HT-29 (cell line): ENCODE data around the gene GPS2. TPM values are rescaled to one million over a fixed set of nuclear protein-coding genes. Genes with fewer than 3 reads are reported as not detected.

Source experiments
- small RNA-seq: library from RNA; depleted of rRNA; stranded (forward); fragments of <200 nt; gene quantifications from one replicate; pipeline ENCODE3, GENCODE V24; 2014
- total RNA-seq: library from RNA; depleted of rRNA; stranded (reverse); fragments of >200 nt; shearing (Covaris generic); gene quantifications from 2 replicates; pipeline ENCODE4 v1.2.3, GENCODE V29; 2014; rRNA removed

The GPS2 gene
- total RNA-seq, 1 experiment from 2014 or later, result 45.7 TPM

Small RNA genes within 50 kb of the gene (small RNA-seq; reads per million reads assigned to genes)
- gene AC026954.2 (not detected), gene RF00019 (not detected)

Other genes starting within 250 kb of the GPS2 start
- gene CLEC10A, start 235.1 kb downstream of the GPS2 start, total RNA-seq, result not detected in 2 replicates
- not detected in 2 replicates for gene ASGR2, start 200.5 kb downstream of the GPS2 start, total RNA-seq
- gene ASGR1, start 136.0 kb downstream of the GPS2 start, total RNA-seq, result 0.52 TPM in 1 of 2 replicates, not detected in the other
- gene DLG4, start 95.5 kb downstream of the GPS2 start, total RNA-seq, result 0.26 and 1.6 TPM in 2 replicates
- 469 and 546 TPM in 2 replicates for gene ACADVL, start 95.4 kb downstream of the GPS2 start, total RNA-seq
- gene DVL2, start 80.8 kb downstream of the GPS2 start, total RNA-seq, result 42.6 and 48.6 TPM in 2 replicates
- 29.3 and 31.7 TPM in 2 replicates for gene PHF23, start 75.9 kb downstream of the GPS2 start, total RNA-seq
- 72.3 and 84.0 TPM in 2 replicates for gene GABARAP, start 72.9 kb downstream of the GPS2 start, total RNA-seq
- gene CTDNEP1, start 63.6 kb downstream of the GPS2 start, total RNA-seq, result 32.8 and 51.4 TPM in 2 replicates
- 46.5 and 46.7 TPM in 2 replicates for gene ELP5, start 63.1 kb downstream of the GPS2 start, total RNA-seq
- 383 and 429 TPM in 2 replicates for gene CLDN7, start 52.9 kb downstream of the GPS2 start, total RNA-seq
- 0.26 and 0.38 TPM in 2 replicates for gene SLC2A4, start 33.6 kb downstream of the GPS2 start, total RNA-seq
- gene YBX2, start 20.7 kb downstream of the GPS2 start, total RNA-seq, result 16.3 and 19.4 TPM in 2 replicates
- gene EIF5A, start 7.7 kb downstream of the GPS2 start, total RNA-seq, result 915 and 962 TPM in 2 replicates
- 18.0 and 21.1 TPM in 2 replicates for gene NEURL4, start 14.0 kb upstream of the GPS2 start, total RNA-seq
- gene ACAP1, start 21.2 kb upstream of the GPS2 start, total RNA-seq, result 0.08 TPM in 1 of 2 replicates, not detected in the other
- 5.0 and 6.2 TPM in 2 replicates for gene KCTD11, start 36.8 kb upstream of the GPS2 start, total RNA-seq
- not detected in 2 replicates for gene TMEM95, start 39.8 kb upstream of the GPS2 start, total RNA-seq
- 4.8 and 9.4 TPM in 2 replicates for gene TNK1, start 65.7 kb upstream of the GPS2 start, total RNA-seq
- gene PLSCR3, start 79.2 kb upstream of the GPS2 start, total RNA-seq, result 28.5 and 32.4 TPM in 2 replicates
- gene TMEM256, start 88.7 kb upstream of the GPS2 start, total RNA-seq, result 84.6 and 111 TPM in 2 replicates
- 2.2 and 2.7 TPM in 2 replicates for gene NLGN2, start 92.5 kb upstream of the GPS2 start, total RNA-seq
- not detected in 2 replicates for gene SPEM1, start 105.0 kb upstream of the GPS2 start, total RNA-seq
- gene SPEM2, start 110.3 kb upstream of the GPS2 start, total RNA-seq, result not detected in 2 replicates
- gene SPEM3, start 113.5 kb upstream of the GPS2 start, total RNA-seq, result not detected in 2 replicates
- 11.7 and 19.4 TPM in 2 replicates for gene TMEM102, start 120.1 kb upstream of the GPS2 start, total RNA-seq
- 0.46 and 0.52 TPM in 2 replicates for gene FGF11, start 124.2 kb upstream of the GPS2 start, total RNA-seq
- gene CHRNB1, start 129.7 kb upstream of the GPS2 start, total RNA-seq, result 0.83 and 1.6 TPM in 2 replicates
- gene ZBTB4, start 164.3 kb upstream of the GPS2 start, total RNA-seq, result 8.4 and 10.0 TPM in 2 replicates
- gene SLC35G6, start 166.1 kb upstream of the GPS2 start, total RNA-seq, result 0.28 TPM in 1 of 2 replicates, not detected in the other
- gene POLR2A, start 169.0 kb upstream of the GPS2 start, total RNA-seq, result 26.0 and 58.6 TPM in 2 replicates
- gene TNFSF12, start 233.7 kb upstream of the GPS2 start, total RNA-seq, result not detected in 2 replicates
- 15.6 and 19.1 TPM in 2 replicates for gene TNFSF13, start 243.4 kb upstream of the GPS2 start, total RNA-seq
- gene SENP3, start 246.6 kb upstream of the GPS2 start, total RNA-seq, result 73.2 and 74.3 TPM in 2 replicates